ENCODE results near the gene WASHC3.
"Not testable (repeated sequence)": the region's sequence is repeated elsewhere in the genome, so short reads cannot be mapped to it uniquely, and the experiment has no call there.

WASHC3 gene

DNA sequence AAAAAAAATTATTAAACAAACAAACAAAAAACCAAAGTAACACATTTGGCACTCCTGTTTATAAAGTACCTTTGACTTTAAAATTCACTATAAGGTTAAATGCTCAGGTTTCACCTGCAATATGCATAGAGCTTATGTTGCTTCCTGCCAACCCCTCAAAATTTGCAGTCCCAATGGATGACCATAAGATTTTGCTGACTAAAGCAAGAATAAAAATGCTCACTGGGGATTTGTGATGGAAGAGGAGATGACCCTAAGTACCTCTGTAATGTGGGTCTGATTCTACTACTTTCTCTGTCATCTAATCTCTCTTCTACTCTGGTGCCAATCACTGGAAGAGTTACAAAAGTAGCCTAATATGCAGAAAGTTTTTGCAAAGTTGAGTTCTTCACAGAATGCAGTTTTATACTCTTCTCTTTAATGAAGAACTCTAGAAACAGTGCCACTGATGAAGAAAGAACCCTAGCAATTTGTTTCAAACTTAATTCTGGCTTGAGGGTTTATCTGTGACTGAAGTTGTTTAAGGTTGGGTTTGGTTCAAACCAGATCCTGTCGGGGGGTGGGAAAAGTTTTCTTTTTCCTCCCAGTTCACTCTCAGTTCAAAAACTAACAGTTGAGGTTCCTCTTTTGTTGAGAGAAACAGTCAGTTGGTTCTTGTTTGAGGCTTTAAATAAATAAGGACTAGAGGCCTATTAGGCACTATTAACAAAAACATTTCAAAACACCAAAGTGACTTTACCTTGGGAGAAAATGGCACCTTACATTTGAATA is 10.9 kb downstream of the WASHC3 start:
- no peak for DNase-seq

DNA sequence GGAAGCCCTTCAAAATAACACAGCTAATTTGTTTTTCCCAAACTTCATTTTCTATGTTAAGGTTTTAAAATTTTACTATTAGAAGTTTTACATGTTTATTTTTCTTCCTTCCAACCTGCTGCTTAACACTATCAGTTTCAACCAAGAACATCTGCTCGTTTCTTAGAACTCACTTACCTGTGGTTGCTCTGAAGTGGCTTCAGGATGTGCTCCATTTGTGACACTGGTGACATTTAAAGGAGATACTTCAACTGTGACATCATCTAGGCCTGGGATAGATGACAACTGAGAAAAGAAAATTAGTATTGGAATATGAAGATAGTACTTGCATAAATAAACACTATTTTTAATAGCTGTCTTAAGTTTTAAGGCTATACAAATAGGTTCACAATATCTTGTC is 17.9 kb downstream of the WASHC3 start:
- DNase-seq, result no peak

DNA sequence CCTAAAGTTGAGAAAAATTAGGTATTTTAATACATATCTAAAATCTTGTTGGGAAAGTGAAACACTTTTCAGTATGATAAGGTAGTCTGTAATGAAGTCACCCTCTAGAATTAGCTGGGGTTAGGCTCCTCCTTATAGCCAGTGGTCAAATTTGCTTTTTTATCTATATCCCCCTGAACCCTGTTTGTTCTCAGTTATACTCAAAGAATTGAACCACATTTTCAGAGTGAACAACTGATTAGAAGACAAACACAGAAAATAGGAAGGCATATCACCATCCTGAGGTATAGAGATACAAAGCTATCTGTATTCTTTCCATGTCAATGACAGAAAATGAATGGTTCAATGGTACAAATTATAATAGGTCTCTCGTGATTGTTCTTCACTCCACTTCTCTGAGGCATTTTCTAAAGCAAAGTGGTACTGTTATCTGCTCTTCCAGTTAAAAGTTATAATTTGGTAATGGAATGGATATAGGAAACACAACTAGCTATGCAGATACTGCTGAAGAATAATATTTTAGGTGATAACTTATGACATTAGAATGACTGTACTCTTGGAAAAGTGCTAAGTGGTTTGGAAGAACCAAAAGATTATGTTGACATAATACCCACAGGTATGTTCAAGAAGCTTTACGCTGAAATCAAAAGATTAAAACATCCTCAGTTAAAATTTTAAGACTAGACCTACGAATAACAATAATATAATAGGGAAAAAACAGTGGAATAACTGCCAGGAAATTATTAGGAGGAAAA is 27.6 kb downstream of the WASHC3 start:
- DNase-seq, result no peak

DNA sequence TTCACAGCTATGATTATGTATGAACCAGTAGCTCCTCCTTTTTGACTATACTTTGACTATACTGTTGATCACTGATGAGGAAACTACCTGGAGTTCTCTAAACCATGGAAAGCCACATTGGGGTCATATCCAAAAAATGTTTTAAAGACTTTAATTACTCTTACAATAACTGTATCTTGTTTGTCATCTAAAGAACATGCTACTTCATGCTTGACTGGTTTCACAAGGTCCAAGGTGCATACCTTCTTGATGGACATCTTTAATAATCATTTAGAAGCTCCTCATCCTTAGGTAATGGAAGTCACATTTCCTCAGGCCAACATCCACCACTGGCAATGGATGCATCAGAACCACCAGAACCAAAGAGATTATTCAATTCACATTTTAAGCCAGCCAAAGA is 29.9 kb downstream of the WASHC3 start:
- no peak for DNase-seq

DNA sequence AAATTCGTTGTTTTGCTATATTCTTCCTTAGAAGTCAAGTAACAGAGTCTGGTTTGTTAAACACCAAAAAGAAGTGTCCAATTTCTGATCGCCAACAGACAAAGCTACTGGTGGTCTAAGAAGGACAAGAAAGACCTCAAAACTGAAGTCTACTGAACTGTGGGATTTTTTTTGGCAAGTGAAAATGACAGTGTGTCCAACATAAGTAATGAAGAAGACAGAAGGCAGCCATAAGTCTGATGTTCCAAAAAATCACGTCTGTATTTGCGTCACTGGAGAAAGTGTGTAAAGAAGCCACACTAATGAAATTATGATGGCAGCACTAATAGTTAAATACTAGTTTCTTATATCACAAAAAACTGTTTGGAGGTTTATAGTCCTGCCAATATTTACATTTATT is 32.6 kb downstream of the WASHC3 start:
- no peak for DNase-seq

DNA sequence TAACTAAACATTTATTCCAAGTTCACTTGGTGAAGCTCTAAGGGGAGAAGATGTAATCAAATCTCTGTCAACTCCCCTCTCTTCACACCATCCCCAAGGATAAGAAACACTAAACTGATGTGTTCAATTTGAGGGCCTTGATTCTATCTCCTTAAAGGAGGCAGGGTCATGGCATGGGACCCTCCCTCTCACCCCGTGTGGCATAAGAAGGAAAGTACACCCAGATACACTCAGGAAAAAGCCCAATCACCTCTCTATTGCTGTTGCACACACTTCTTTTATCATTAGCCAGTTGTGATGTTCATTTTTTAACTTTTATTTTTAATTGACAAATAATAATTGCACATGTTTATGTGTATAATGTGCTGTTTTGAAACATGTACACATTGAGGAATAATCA is 35.1 kb downstream of the WASHC3 start:
- no peak for DNase-seq

DNA sequence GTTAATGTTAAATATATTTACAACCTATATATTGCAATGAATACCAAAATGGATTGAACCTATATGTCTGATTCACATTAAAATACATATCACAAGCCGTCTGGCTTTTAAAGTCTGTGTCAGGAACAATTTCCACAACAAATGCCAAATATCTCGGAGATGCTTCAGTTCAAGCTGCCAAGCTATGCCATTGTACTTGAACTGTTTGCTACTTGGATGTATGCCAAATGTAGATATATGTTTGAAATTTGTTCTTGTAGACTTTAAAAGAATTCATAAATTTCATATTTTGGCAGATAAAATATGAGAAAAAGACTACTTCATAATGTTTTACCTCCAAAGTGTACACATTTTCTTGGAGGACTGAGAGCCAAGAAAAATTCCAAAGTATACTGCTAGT is 37.0 kb downstream of the WASHC3 start:
- no peak for DNase-seq

DNA sequence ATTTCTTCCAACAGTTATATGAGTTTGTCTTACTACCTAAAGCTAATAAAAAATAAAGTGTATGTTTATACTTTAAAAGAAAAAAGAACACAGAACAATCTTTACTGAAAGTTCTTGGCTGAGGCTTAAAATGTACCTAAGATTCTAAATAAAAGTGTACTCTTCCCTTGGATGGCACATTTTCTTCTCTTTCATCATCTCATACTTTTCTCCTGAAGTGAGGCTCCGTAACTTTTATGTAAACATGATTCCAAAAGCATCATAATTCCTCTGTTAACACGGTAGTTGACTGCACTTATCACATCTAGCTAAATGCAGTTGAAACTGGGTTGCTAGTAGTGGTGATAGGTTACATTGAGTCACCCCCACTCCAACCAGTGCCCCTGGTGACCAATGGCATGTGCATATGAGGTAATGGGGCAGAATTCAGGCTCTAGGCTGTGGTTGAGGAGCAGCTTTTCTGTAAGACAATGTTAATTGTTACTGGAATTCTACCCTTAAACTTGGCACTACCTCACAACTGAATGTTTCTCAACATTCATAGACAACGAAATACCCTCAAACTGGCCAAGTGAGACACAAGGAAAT is 38.4 kb downstream of the WASHC3 start:
- no peak for DNase-seq

DNA sequence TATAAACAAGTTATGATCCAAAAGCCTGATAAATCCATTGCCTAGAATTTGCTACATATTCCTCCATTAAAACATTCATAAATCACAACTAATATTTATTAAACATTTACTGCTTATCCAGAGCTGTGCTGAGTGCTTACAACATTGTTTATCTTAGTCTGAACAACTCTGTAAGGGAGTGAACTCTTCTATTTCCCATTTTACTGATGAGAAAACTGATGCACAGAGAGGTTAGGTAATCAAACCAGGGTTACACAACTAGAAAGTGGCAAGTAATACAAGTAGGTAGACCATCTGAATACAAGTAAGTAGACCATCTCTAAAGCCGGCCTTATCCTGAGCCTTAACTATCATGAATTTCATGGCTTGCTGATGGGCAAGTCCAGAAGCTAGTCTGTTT is 39.5 kb downstream of the WASHC3 start:
- DNase-seq, result no peak

DNA sequence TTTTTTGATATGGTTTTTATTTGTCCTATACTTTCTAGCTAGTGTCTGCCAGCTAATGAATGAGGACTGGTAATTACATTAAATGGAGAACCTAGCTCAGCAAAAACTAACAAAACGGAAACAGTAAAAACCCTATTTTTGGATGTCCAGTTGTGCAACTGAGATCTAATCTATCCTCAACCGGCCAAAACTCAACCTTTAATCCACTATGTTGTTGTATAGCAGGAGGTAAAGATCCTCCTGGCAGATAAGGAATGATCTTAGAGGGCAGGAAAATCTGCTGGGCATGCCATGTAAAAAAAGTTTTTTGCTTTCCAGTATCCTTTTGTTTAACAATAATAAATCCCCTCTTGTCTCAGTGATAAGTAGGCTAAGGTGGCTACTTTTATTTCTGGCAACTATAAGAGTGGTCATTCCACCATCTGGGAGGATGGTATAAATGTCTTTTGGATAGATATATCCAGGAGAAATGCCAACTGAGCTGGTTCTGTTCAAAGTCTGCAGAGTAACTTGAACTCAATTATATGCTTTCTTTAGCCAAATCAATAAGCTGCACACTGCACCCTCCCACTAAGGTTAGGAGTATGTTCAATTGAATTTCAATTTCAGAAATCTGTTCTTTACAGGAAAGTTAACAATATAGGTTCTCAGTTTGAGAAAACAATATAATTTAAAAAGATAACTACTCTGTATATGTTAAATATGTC is 40.1 kb downstream of the WASHC3 start:
- DNase-seq, result no peak

DNA sequence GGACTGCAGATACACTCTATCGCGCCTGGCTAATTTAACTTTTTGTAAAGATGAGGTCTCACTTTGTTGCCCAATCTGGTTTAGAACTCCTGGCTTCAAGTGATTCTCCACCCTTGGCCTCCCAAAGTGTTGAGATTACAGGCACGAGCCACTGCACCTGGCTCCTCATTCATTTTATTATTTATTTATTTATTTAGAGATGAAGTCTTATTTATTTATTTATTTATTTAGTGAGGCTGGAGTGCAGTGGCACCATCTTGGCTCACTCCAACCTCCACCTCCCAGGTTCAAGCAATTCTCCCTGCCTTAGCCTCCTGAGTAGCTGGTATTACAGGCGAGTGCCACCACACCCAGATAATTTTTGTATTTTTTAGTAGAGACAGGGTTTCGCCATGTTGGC is 43.2 kb downstream of the WASHC3 start:
- not testable (repeated sequence) for DNase-seq

DNA sequence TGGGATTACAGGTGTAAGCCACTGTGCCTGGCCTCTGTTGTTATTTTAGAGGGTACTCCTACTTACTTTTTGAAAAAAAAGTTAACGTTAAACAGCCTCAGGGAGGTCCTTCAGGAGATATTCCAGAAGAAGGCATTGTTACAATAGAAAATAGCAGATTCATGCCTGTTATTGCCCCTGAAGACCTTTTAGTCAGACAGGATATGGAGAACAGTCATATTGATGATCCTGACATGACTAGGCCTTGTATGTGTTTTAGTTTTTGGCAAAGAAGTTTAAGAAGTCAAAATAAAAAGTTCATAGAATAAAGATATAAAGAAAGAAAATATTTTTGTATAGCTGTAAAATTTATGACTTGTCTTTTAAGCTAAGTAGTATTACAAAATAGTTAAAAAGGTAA is 45.3 kb downstream of the WASHC3 start:
- DNase-seq, result no peak

DNA sequence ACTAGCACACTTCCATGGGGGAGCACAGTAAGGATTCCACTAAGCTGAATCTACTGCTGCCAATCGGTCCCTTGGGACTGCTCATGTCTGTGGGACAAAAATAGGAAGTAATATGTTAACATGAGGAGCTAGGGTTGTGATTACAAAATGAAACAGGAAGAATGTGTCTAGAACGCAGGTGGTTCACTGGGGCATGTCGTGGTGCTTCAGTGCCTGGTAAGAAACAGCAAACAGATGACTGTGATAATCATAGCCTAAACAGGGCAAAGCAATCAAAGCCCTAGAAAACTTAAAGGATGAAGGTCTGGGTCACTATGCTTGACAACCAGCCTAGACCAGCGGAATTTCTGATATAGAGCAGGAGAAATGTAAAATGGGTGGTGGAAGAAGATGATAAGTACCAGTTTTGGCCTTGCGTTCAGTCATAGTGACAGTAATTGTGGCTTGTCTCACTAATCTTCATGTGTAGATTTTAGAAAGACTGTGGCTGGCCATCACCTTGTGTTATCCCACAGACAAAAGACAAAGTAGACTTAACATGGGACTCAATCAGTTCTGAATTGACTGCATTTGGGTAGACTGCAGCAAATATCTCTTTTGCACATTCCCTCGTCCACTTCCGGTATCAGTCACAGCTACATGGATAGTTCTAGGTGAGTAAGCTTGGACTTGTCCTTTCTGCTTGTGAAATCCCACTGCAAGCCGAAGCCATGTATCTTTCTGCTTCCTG is 51.4 kb downstream of the WASHC3 start:
- DNase-seq, result no peak

DNA sequence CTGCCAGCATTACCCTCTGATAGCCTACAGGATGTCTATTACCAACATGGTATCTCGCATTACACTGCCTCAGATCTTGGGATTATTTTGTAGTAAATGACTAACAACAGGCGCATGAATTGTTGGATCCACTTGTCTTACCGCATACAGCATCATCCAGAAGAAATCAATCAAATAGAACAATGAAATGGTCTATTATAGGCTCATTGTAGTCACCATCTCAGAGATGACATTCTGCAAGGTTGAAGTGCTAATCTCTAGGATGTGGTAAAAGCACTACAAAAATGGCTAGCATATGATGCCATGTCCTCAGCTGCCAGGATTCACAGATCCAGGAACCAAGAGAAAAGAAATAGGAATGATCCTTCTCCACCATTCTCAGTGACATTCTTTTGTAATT is 52.0 kb downstream of the WASHC3 start:
- no peak for DNase-seq

DNA sequence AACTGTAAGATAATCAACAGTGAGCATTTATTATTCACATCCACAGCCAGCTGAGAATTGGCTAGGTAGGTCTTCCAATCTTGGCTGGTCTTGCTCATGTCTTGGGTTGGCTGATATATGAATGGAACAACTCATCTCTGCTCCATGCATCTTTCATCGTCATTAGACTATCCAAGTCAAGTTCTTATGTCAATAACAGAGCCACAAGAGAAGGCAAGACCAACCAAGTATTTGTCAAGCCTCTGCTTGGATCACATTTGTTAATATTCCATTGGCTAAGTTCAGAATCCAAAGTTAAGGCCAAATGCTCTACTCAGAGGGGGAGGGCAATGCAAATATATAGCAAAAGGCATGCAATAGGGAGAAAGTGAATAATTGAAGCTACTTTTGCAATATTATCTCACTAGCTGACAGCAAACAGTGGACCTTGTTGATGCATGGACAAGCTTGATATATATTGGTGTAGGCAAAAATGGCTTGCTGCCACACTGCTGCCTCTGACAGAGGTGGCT is 53.1 kb downstream of the WASHC3 start:
- DNase-seq, result no peak

DNA sequence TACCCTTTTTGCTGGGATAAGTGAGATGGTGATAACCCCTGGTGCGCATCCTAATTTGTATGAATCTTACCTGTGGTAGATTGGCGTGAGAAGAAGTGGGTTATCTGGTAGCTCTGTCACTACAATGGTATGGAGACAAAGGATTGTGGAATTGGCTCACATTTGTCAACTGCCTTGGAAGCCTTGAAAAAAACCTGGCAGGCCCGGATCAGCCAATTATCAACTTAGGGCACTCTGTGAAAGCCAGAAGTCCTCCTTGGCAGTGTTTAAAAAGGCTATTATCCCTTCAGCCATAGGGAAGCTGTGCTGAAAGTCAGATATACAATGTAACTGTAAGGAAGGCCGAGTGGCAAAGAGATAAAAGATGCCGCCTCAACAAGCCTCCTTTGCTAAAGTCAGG is 56.5 kb downstream of the WASHC3 start:
- no peak for DNase-seq

DNA sequence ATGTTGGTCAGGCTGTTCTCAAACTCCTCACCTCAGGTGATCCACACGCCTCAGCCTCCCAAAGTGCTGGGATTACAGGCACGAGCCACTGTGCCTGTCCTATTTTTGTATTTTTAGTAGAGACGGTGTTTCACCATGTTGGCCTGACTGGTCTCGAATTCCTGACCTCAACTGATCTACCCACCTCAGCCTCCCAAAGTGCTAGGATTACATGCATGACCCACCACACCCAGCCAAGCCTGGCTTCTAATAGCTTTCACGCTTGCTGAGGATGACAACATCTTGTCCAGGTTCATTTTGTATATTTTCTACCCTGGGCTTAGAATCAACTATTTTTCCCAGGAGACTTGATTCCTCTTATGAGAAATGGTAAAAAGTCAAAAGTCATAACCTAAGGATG is 64.7 kb downstream of the WASHC3 start:
- DNase-seq, result no peak

DNA sequence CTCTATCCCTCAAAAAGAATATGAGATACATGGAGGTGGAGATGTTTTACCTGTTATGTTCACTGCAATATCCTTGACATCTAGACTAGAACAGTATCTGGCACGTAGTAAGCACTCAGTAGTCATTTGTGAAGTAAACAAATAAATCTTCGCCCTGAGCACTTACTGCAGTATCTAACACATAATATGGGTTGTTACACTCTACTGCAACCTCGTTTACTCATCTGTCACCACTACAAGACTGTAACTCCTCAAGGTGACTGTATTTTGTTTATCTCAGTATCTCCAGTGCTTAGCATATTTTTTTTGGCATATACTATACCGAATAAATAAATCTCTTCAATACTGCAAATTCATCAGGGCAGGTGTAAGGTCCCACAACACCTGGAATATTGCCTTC is 66.1 kb downstream of the WASHC3 start:
- DNase-seq, result no peak

DNA sequence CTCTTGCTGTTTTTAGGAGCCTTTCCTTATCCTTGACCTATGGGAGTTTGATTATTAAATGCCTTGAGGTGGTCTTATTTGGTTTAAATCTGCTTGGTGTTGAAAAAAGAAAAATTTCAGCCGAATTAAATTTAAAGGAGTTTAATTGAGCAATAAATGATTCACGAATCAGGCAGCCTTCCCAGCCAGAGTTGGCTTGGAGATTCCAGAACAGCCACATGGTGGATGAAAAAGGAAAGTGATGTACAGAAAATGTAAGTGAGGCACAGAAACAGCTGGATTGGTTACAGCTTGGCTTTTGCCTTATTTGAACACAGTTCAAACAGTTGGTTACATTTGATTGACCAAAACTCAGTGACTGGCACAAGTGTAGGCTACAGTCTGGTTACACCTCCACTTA is 69.7 kb downstream of the WASHC3 start:
- no peak for DNase-seq

DNA sequence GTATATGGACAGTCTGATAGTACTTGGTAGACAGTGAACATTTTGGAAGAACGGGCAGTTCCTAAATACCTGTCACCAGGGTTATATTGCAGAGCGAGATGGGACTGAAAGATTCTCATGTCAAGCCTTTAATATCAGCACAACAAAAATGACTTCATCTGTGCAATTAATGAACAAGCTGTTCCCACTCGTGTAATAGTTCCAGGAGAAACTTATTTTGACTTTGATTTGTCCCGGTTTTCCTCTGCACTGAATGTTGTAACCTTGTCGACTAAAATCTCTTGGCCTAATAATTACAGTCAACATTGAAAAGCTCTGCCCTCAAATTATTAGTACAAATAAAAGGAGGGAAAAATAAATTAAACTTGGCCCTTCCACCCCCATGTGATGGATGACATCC is 79.5 kb downstream of the WASHC3 start:
- DNase-seq, result no peak

DNA sequence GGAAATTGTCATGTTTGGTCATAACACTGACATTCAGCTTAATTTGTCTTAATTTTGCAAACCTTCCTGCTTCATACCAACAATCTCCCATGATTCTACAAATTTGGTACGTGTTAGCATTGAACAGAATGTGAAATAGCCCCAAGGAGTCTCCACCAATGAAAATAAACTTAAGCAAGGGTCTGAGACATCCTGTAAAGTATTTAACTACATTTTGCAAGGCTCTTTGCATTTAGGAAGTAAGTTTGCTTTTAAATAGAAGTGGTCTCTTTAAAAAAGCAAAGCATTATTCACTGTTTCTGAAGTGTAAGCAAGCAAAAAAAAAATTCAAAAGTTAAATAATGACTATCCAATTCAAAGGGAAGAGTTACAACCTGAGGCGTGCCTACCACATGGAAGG is 79.9 kb downstream of the WASHC3 start:
- DNase-seq, result no peak

DNA sequence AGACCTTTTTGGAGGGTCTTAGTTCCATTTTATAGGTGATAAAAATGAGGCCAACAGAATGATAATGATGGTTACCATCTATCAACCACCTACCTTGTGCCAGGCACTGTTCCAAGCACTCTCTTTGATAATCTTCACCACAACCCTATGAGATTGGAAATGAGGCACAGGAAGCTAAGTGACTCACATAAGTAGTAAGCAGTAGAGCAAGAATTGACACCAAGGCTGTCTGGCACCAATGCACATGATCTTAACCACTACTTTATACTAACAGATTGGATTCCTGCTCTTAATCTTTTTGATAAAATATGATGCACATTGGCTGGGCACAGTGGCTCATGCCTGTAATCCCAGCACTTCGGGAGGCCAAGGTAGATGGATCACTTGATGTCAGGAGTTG is 93.0 kb downstream of the WASHC3 start:
- no peak for DNase-seq

DNA sequence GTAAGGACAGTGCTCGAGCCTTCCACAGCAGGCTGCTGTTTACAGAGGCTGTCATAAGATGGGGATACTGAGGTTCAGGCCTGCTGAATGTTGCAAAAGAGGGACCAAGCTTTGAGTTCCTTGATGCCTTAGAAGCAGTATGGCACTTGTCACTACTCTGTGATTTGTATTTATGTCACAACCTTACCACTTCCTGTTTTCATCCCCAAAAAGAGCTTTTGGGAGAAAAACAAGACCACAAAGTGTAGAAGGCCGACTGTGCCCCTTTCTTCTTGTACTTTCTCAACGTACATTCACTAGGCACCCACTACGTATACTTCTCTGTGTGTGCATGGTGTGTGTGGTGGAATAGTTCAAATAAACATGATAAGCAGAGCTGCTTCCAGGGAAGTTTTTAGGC is 94.3 kb downstream of the WASHC3 start:
- DNase-seq, result no peak

Data from NCI-H748 treated with DMSO at 0.1 percent for 48 hours (cell line).